MM.1S (cell line): ENCODE measurements around the gene DNLZ.
A peak's percentile ranks its signal among the peaks of the same experiment; 100 is the strongest.

Experiments used
- DNase-seq: peaks from one replicate; pipeline ENCODE4 v3.0.0-alpha.2; 2015
- H2AFZ ChIP-seq: fragments of 300-600 bp; sonication (generic); 2 replicates; pipeline ENCODE4 v1.6.0; 2016; ENCODE audit warnings: antibody characterized with exemption, low read length
- H3F3A ChIP-seq: fragments of 300-600 bp; sonication (generic); 2 replicates; pipeline ENCODE4 v1.6.1; 2016; ENCODE audit warnings: mild to moderate bottlenecking, antibody characterized with exemption, low read length, moderate library complexity, mixed read lengths; ENCODE audit not compliant: insufficient read depth
- H3K27ac ChIP-seq: fragments of 300-600 bp; sonication (generic); 2 replicates; pipeline ENCODE4 v1.5.1; 2016; ENCODE audit warnings: mild to moderate bottlenecking, low read length
- H3K27me3 ChIP-seq: fragments of 300-600 bp; sonication (generic); replicated peaks from 2 replicates; pipeline ENCODE4 v1.6.0; 2016; ENCODE audit warnings: low read length; ENCODE audit not compliant: insufficient read depth
- H3K36me3 ChIP-seq: fragments of 300-600 bp; sonication (generic); replicated peaks from 2 replicates; pipeline ENCODE4 v1.6.1; 2016; ENCODE audit warnings: mild to moderate bottlenecking, low read length, mixed read lengths; ENCODE audit not compliant: insufficient read depth
- H3K4me1 ChIP-seq: fragments of 300-600 bp; sonication (generic); 2 replicates; pipeline ENCODE4 v1.6.1; 2016; ENCODE audit warnings: low read length, mixed read lengths
- H3K4me2 ChIP-seq: fragments of 300-600 bp; sonication (generic); 2 replicates; pipeline ENCODE4 v1.6.0; 2016; ENCODE audit warnings: low read depth, low read length
- H3K4me3 ChIP-seq: fragments of 300-600 bp; sonication (generic); 2 replicates; pipeline ENCODE4 v1.5.1; 2016; ENCODE audit warnings: low read length, mixed read lengths
- H3K79me2 ChIP-seq: fragments of 300-600 bp; sonication (generic); 2 replicates; pipeline ENCODE4 v1.6.1; 2016; ENCODE audit warnings: mixed run types, low read length, mixed read lengths
- H3K9ac ChIP-seq: fragments of 300-600 bp; sonication (generic); 2 replicates; pipeline ENCODE4 v1.6.1; 2016; ENCODE audit warnings: low read length, mixed read lengths
- H3K9me2 ChIP-seq: fragments of 300-600 bp; sonication (generic); replicated peaks from 2 replicates; pipeline ENCODE4 v1.6.1; 2016; ENCODE audit warnings: mild to moderate bottlenecking, low read length, mixed read lengths; ENCODE audit not compliant: insufficient read depth
- H3K9me3 ChIP-seq: fragments of 300-600 bp; sonication (generic); replicated peaks from 2 replicates; pipeline ENCODE4 v1.6.1; 2016; ENCODE audit warnings: mild to moderate bottlenecking, low read length, mixed read lengths; ENCODE audit not compliant: insufficient read depth
- H4K20me1 ChIP-seq: fragments of 300-600 bp; sonication (generic); 2 replicates; pipeline ENCODE4 v1.6.1; 2016; ENCODE audit warnings: mild to moderate bottlenecking, low read length, moderate library complexity, mixed read lengths; ENCODE audit not compliant: insufficient read depth
- EZH2 ChIP-seq: fragments of 300-600 bp; sonication (generic); optimal IDR thresholded peaks from 2 replicates; pipeline ENCODE3; 2017; ENCODE audit warnings: low read depth, mild to moderate bottlenecking, antibody characterized with exemption, low read length, mixed read lengths
- EZH2phosphoT487 ChIP-seq: fragments of 300-600 bp; sonication (generic); IDR thresholded peaks from 2 replicates; pipeline ENCODE4 v1.6.1; 2018; ENCODE audit warnings: antibody characterized with exemption, low read length
- TF ChIP-seq, protein P1 (sequence below): fragments of 300-600 bp; sonication (generic); IDR thresholded peaks from 2 replicates; pipeline ENCODE4 v1.5.1; 2016; ENCODE audit warnings: antibody characterized with exemption, low read length, mixed read lengths

DNLZ gene

GRCh38 chr9:136318111-136318775 is 45.3 kb downstream of the DNLZ start:
- no peaks in the 10 kb centered on the region for H3K9me2 ChIP-seq
- H3F3A ChIP-seq, result no peaks in the 10 kb centered on the region
- no peaks in the 10 kb centered on the region for H3K36me3 ChIP-seq

DNA sequence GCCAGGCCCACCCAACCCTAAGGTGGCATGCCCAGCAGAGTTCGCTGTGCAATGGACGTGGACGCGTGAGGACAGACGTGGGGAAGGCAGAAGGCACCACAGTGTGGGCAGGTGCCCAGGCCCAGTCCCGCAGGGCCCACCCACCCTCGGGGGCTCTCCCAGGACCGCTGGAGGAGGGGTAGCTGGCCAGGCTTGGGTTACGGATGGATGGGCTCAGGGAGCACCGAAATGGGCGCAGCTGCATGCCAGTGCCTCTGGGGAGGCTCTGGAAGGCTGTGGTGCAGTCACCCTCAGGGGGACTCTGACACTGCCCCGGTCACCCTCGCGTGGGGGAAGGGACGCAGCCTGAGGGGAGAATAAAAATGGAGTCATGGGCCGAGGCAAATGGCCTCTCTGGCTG is 45.8 kb downstream of the DNLZ start:
- Histone ChIP-seq H3F3A (no peaks in the 10 kb centered on the region), H3K9me2 (no peaks in the 10 kb centered on the region), H3K27me3 (peaks cover 97% of the 10 kb centered on the region), H3K9ac (no peak overlapping the region), H4K20me1 (no peaks in the 10 kb centered on the region), H3K4me1 (no peaks in the 10 kb centered on the region), H3K4me3 (no peak overlapping the region), H3K27ac (no peak overlapping the region), H3K4me2 (no peak overlapping the region), H2AFZ (no peak overlapping the region), H3K36me3 (no peaks in the 10 kb centered on the region), H3K9me3 (no peaks in the 10 kb centered on the region), H3K79me2 (no peaks in the 10 kb centered on the region)
- TF ChIP-seq EZH2phosphoT487, result no peak
- TF ChIP-seq EZH2, result peak; percentile 9
- no peak for DNase-seq

More at GRCh38 chr9:136318111-136318775, 45.3 kb downstream of the DNLZ start:
- no peak for DNase-seq
- Histone ChIP-seq H3K9me3 (no peaks in the 10 kb centered on the region), H2AFZ (no peak overlapping the region), H3K4me3 (no peak overlapping the region), H3K4me2 (no peak overlapping the region), H3K79me2 (no peaks in the 10 kb centered on the region), H3K9ac (no peak overlapping the region), H3K27ac (no peak overlapping the region), H3K4me1 (no peaks in the 10 kb centered on the region), H4K20me1 (no peaks in the 10 kb centered on the region), H3K27me3 (peaks cover 97% of the 10 kb centered on the region)
- TF ChIP-seq EZH2, result no peak

- no peak for DNase-seq
- H3K4me3 ChIP-seq, result no peak overlapping the region
- no peak overlapping the region for H3K9ac ChIP-seq
- H2AFZ ChIP-seq, result no peak overlapping the region
- no peak overlapping the region for H3K27ac ChIP-seq
- H3K27me3 ChIP-seq, result peaks cover 96% of the 10 kb centered on the region
- no peak for TF ChIP-seq EZH2
- no peak for TF ChIP-seq EZH2phosphoT487
- H3K4me1 ChIP-seq, result no peaks in the 10 kb centered on the region
- H3K9me3 ChIP-seq, result no peaks in the 10 kb centered on the region
- H3K36me3 ChIP-seq, result no peaks in the 10 kb centered on the region
- H3K79me2 ChIP-seq, result no peaks in the 10 kb centered on the region
- no peak overlapping the region for H3K4me2 ChIP-seq
- no peaks in the 10 kb centered on the region for H4K20me1 ChIP-seq
- H3K9me2 ChIP-seq, result no peaks in the 10 kb centered on the region
- no peaks in the 10 kb centered on the region for H3F3A ChIP-seq
These were observed 46.5 kb downstream of the DNLZ start for GRCh38 chr9:136316896-136317676.

- DNase-seq, result no peak
- Histone ChIP-seq H3K79me2 (no peaks in the 10 kb centered on the region), H3K27me3 (peaks cover 96% of the 10 kb centered on the region), H3K36me3 (no peaks in the 10 kb centered on the region), H3K4me1 (no peaks in the 10 kb centered on the region), H4K20me1 (no peaks in the 10 kb centered on the region), H2AFZ (no peak overlapping the region), H3K9me3 (no peaks in the 10 kb centered on the region), H3K9me2 (no peaks in the 10 kb centered on the region), H3K9ac (no peak overlapping the region), H3F3A (no peaks in the 10 kb centered on the region), H3K4me3 (no peak overlapping the region), H3K4me2 (no peak overlapping the region), H3K27ac (no peak overlapping the region)
- TF ChIP-seq EZH2, result no peak
- TF ChIP-seq, protein P1, sequence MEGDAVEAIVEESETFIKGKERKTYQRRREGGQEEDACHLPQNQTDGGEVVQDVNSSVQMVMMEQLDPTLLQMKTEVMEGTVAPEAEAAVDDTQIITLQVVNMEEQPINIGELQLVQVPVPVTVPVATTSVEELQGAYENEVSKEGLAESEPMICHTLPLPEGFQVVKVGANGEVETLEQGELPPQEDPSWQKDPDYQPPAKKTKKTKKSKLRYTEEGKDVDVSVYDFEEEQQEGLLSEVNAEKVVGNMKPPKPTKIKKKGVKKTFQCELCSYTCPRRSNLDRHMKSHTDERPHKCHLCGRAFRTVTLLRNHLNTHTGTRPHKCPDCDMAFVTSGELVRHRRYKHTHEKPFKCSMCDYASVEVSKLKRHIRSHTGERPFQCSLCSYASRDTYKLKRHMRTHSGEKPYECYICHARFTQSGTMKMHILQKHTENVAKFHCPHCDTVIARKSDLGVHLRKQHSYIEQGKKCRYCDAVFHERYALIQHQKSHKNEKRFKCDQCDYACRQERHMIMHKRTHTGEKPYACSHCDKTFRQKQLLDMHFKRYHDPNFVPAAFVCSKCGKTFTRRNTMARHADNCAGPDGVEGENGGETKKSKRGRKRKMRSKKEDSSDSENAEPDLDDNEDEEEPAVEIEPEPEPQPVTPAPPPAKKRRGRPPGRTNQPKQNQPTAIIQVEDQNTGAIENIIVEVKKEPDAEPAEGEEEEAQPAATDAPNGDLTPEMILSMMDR, result no peak
- TF ChIP-seq EZH2phosphoT487, result no peak
These were observed 47.2 kb downstream of the DNLZ start for GRCh38 chr9:136316271-136316751.
